Stimulated activated CD4-positive, alpha-beta T cell treated with anti-CD3 and anti-CD28 coated beads, TNF-alpha, amount 100 ng/mL, for 48 hours (primary cell): ENCODE results near the gene ARHGAP23.
"Not testable (repeated sequence)": the region's sequence is repeated elsewhere in the genome, so short reads cannot be mapped to it uniquely, and the experiment has no call there.

Source experiments
- DNase-seq, 3 donors: peaks; one replicate each; pipeline ENCODE4 v3.0.0-alpha.2; 2020; ENCODE audit warnings: low read depth in 3 of 3

Gene ARHGAP23

GRCh38 chr17:38460082-38460715 lies 31.9 kb downstream of the ARHGAP23 start:
- DNase-seq = no peak

- DNase-seq = no peak
Measured at GRCh38 chr17:38460716-38461630, 32.7 kb downstream of the ARHGAP23 start.

DNA sequence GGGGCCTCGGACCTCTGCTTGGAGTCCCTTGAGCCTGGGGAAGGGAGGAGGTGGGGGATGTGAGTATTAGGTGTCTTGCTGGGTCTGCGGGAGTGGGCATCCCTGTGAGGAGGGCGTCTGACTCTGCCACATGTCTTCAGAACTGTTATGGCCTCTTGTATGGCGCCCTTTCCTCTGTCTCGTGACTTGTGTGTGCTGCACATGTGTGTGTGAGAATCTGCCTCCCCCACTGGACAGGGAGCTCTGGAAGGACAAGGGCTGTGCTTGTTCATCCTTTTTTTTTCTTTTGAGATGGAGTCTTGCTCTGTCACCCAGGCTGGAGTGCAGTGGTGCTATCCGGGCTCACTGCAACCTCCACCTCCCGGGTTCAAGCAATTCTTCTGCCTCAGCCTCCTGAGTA lies 33.4 kb downstream of the ARHGAP23 start:
- DNase-seq = no peak

DNA sequence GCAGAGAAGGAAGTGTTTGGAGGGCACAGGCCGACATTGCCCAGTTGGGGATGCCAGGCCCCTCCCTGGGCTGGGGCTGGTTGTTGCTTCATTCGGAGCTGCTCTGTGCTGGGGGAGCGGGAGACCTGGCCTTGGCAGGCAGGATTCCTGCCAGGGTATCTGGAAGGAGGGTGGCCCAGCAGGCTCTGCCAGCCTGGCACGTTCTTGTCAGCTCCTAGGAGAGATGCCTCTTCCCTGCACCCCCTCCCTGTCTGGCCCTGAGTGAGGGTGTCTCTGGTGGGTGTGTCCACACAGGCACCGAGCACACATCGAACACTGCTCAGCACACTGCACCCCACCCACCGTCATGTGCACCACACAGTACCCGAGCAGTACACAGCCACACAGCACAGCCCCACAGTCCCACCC lies 35.2 kb downstream of the ARHGAP23 start:
- DNase-seq = no peak

DNA sequence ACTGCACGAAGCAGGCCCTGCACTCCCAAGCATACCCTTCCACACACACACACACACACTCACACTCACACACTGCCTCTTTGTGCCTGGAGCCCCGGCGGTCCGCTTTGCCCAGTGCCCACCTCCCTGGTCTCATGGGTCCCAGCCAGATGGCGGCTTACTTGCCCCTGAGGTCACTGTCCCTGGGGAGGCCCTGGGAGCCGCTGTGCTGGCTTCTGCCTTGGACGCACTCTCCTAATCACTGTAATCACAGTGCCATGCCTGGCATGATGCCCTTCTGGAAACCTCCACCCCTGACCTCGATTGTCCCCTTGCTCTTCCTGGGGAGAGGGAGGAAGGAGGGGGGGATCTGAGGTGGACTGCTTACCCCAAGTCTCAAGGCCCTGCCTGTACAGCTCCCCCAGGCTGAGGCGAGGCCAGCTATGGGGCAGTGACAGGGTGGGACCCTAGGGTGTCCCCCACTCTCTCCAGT lies 36.0 kb downstream of the ARHGAP23 start:
- no peak for DNase-seq

- no peak for DNase-seq
Measured at GRCh38 chr17:38464723-38465390, 36.6 kb downstream of the ARHGAP23 start.

GRCh38 chr17:38465391-38466345 lies 37.4 kb downstream of the ARHGAP23 start:
- DNase-seq = no peak

- DNase-seq = no peak
Measured at GRCh38 chr17:38466346-38467315, 38.4 kb downstream of the ARHGAP23 start.

DNA sequence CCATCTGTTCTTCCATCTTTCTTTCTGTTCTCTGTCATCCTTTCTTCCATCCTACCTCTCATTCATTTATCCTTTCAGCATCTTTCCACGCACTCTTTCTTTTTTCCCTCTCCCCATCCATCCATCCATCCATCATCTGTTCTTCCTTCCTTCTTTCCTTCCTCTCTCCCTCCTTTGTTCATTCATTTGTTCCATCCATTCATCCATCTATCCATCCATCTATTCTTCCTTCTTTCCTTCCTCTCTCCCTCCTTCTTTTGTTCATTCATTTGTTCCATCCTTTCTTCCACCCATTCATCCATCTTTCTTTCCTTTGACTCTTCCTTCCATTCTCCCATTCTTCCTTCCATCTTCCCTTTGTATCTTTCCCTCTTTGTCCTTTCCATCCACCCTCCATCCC lies 39.2 kb downstream of the ARHGAP23 start:
- no peak for DNase-seq

- DNase-seq = no peak
Measured at GRCh38 chr17:38469875-38470274, 41.6 kb downstream of the ARHGAP23 start.

- DNase-seq = not testable (repeated sequence)
Measured at GRCh38 chr17:38471253-38471652, 43.0 kb downstream of the ARHGAP23 start.

DNA sequence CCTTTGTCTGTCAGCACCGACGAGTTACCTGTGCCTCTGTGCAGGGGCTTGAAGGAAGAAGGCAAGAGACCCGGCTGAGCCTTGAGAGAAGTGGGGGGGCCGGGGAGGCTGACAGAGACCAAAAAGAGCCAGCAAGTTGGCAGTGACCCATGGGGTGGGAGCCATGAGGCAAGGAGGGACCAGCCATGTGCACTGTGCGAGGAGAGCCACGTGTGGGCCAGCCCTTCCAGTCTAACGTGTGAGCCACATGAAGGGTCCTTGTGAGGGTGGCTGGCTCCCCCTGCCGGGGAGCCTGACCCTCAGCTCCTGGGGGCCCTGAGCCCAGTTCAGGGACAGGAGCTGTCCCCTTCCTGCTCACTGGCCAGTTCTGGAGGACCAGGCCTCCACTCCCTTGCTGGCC lies 46.4 kb downstream of the ARHGAP23 start:
- DNase-seq = not testable (repeated sequence)

GRCh38 chr17:38476549-38476948 lies 48.3 kb downstream of the ARHGAP23 start:
- DNase-seq = no peak

- not testable (repeated sequence) for DNase-seq
Measured at GRCh38 chr17:38477417-38477816, 49.2 kb downstream of the ARHGAP23 start.

DNA sequence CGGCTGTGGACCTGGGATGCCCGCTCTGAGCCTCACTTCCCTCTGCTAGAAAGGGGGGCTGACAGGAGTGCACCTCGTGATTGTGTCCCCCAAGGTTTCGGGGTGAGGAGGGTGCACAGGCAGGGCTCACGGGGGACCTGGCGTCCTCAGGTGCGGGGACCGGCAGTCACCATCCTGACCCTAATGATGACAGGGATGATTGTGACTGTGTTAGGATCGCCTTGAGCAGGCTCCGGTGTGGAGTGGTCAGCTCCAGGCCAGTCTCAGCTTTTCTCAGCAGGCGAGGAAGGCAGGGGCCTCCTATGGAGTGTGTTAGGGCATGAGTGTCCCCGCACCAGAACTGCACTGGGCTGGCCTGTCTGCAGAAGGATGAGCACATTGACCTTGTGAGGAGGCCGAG lies 49.7 kb downstream of the ARHGAP23 start:
- DNase-seq = not testable (repeated sequence)

DNA sequence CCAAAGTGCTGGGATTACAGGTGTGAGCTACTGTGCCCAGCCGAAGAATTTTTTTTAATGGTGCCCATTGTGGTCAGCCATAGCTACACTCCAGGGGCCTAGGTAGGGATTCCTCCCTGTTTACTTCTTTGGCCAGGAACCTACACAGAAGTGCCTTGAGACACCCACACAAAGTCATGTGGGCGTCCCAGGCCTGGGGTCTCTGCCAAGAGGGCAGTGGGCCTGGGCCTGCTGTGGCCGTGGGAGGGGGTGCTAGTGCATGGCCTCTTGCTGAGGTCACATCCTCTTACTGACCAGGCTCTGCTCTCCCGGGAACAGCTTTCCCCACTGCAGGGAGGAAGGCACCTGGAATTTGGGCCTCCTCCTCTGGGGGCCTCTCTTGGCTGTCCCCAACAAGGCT lies 50.4 kb downstream of the ARHGAP23 start:
- not testable (repeated sequence) for DNase-seq

DNA sequence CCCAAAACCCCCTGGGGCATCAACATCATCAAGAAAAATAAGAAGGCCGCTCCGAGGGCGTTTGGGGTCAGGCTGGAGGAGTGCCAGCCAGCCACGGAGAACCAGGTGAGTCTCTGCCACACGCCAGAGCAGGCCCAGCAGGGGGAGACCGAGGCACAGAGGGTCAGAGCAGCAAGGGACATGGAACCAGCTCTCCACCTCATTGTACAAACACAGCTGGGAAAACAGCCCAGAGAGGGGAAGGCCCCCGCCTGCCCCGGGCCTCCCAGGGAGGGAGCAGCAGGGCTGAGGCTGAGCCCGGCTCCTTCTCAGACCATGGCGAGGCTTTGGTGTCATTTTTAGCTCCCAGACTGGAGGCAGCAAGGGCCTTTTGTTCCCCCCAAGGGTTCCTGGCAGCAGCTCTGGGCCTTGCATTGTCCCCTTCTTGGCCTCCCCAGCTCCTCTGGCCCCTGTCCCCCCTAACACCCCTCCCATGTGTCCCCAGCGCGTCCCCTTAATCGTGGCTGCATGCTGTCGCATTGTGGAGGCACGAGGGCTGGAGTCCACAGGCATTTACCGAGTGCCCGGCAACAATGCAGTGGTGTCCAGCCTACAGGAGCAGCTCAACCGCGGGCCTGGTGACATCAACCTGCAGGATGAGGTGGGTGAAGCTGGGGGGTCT lies 53.9 kb downstream of the ARHGAP23 start:
- not testable (repeated sequence) for DNase-seq

DNA sequence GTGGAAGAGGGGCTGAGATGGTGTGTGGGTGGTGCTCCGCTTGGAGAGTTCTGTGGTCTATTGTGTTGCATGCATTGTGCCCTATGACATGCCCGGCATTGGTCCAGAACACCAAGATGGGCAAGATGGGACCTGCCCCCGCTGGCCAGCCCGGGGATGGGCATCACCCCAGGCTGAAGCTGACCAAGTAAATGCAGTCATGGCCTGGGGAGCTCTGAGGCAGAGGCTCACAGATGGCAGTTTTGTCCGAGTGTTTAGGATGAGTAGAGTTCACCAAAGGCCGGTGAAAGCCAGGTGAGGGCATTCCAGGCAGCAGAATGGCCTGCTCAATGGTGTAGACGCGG lies 54.4 kb downstream of the ARHGAP23 start:
- DNase-seq = not testable (repeated sequence)
